ENCODE data around the gene UBFD1.
"Not testable (repeated sequence)": the region's sequence is repeated elsewhere in the genome, so short reads cannot be mapped to it uniquely, and the experiment has no call there.

Gene UBFD1

DNA sequence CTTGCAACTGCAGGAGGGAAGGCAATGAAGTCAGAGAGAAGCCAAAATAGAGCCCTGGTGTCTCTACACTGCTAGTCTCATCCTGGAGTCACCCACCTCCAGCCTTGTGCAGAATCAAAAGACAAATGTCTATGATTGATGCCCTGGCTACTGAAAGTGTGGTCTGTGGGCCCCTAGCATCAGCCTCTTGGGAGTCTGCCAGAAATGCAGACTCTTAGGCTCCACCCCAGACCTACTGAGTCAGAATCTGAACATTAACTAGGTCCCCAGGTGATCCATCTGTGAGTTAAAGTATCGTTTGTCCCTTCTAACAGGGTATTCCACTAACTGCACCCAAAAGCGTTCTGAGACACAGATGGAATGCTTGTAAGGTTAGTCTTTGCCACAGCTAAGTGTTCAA is 21.6 kb upstream of the UBFD1 start:
- in situ Hi-C loops (cut with MboI; ENCODE audit: low sequenced_read_pairs, unreplicated experiment) = no loop called here
- no peak for DNase-seq (ENCODE audit: low spot score)
- TF ChIP-seq, protein P1, sequence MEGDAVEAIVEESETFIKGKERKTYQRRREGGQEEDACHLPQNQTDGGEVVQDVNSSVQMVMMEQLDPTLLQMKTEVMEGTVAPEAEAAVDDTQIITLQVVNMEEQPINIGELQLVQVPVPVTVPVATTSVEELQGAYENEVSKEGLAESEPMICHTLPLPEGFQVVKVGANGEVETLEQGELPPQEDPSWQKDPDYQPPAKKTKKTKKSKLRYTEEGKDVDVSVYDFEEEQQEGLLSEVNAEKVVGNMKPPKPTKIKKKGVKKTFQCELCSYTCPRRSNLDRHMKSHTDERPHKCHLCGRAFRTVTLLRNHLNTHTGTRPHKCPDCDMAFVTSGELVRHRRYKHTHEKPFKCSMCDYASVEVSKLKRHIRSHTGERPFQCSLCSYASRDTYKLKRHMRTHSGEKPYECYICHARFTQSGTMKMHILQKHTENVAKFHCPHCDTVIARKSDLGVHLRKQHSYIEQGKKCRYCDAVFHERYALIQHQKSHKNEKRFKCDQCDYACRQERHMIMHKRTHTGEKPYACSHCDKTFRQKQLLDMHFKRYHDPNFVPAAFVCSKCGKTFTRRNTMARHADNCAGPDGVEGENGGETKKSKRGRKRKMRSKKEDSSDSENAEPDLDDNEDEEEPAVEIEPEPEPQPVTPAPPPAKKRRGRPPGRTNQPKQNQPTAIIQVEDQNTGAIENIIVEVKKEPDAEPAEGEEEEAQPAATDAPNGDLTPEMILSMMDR (IDR thresholded peaks at IDR 0.05; ENCODE audit: borderline replicate concordance, control extremely low read depth, extremely low read depth, insufficient read depth, missing control alignments) = no peak

- no peak for DNase-seq (ENCODE audit: low spot score)
- TF ChIP-seq, protein P1 (IDR thresholded peaks at IDR 0.05; ENCODE audit: borderline replicate concordance, control extremely low read depth, extremely low read depth, insufficient read depth, missing control alignments) = no peak
- in situ Hi-C loops (cut with MboI; ENCODE audit: low sequenced_read_pairs, unreplicated experiment) = no loop called here
Measured at GRCh38 chr16:23537390-23537789, 20.1 kb upstream of the UBFD1 start.

DNA sequence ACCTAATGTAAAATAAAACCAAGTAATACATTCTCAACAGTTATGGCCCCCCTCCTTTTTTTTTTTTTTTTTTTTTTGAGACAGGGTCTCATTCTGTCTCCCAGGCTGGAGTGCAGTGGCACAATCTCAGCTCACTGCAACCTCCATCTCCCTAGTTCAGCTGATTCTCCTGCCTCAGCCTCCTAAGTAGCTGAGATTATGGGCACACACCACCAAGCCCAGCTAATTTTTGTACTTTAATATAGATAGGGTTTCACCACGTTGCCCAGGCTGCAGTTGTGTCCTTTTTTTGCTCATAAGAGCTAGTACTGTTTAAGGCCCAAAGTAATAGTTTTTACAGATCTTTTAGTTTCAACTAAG is 18.6 kb upstream of the UBFD1 start:
- DNase-seq (ENCODE audit: low spot score) = no peak
- TF ChIP-seq, protein P1 (IDR thresholded peaks at IDR 0.05; ENCODE audit: borderline replicate concordance, control extremely low read depth, extremely low read depth, insufficient read depth, missing control alignments) = no peak
- in situ Hi-C loops (cut with MboI; ENCODE audit: low sequenced_read_pairs, unreplicated experiment) = no loop called here

GRCh38 chr16:23539984-23540816 is 17.3 kb upstream of the UBFD1 start:
- TF ChIP-seq, protein P1 (IDR thresholded peaks at IDR 0.05; ENCODE audit: borderline replicate concordance, control extremely low read depth, extremely low read depth, insufficient read depth, missing control alignments) = no peak
- in situ Hi-C loops (cut with MboI; ENCODE audit: low sequenced_read_pairs, unreplicated experiment) = no loop called here
- DNase-seq (ENCODE audit: low spot score) = no peak

- DNase-seq (ENCODE audit: low spot score); in situ Hi-C loops (cut with MboI; ENCODE audit: low sequenced_read_pairs, unreplicated experiment): not testable (repeated sequence)
Measured at GRCh38 chr16:23540817-23541178, 16.7 kb upstream of the UBFD1 start.

DNA sequence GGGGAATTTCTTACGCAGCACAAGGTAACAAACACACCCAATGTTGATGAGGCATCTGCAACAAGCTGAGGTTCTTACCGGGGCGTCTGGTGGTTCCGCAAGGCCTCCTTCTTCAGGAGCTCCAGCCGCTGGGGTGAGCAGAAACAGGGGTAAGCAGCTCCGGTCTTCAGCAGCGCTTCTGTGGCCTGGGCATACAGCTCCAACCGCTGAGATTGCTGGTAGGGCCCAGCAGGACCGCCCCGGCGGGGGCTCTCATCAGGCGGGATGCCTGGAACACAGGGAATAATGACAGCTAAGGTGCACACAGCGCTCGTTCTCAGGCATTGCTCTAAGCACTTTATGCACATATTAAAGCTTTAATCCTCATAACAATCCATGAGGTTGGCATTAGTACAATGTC is 13.1 kb upstream of the UBFD1 start:
- TF ChIP-seq, protein P1 (IDR thresholded peaks at IDR 0.05; ENCODE audit: borderline replicate concordance, control extremely low read depth, extremely low read depth, insufficient read depth, missing control alignments) = no peak
- DNase-seq (ENCODE audit: low spot score) = no peak
- in situ Hi-C loops (cut with MboI; ENCODE audit: low sequenced_read_pairs, unreplicated experiment) = no loop called here

DNA sequence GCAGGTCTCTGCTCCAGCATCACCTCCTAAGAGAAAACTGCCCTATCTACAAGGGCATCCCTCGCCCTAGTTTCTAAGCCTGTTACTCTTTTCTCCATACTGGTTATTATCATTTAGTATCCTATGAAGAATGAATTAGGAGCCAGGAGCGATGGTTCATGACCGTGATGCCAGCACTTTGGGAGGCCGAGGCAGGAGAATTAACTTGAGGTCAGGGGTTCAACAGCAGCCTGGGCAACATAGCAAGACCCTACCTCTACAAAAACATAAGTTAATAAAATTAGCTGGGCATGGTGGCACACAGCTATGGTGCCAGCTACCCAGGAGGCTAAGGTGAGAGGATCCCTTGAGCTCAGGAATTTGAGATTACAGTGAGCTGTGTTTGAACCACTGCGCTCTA is 7.6 kb upstream of the UBFD1 start:
- TF ChIP-seq, protein P1 (IDR thresholded peaks at IDR 0.05; ENCODE audit: borderline replicate concordance, control extremely low read depth, extremely low read depth, insufficient read depth, missing control alignments) = no peak
- no peak for DNase-seq (ENCODE audit: low spot score)
- in situ Hi-C loops (cut with MboI; ENCODE audit: low sequenced_read_pairs, unreplicated experiment) = no loop called here

All from GM13976 (cell line).